M059J (cell line): Measurements from ENCODE around the gene GNL2. TPM values are rescaled to one million over a fixed set of nuclear protein-coding genes. Genes with fewer than 3 reads are reported as not detected.

Source experiments
- total RNA-seq: library from RNA; depleted of rRNA; stranded (reverse); fragments of >200 nt; shearing (Covaris generic); gene quantifications from 2 replicates; pipeline ENCODE4 v1.2.3, GENCODE V29; 2014; rRNA removed

Gene GNL2
- total RNA-seq, 1 experiment from 2014 or later, result 79.0 TPM

Other genes starting within 250 kb of the GNL2 start
- gene ZC3H12A, start 121.4 kb downstream of the GNL2 start, total RNA-seq, result 4.5 and 8.6 TPM in 2 replicates
- gene MEAF6, start 81.2 kb downstream of the GNL2 start, total RNA-seq, result 112 and 148 TPM in 2 replicates
- 6.4 and 24.4 TPM in 2 replicates for gene SNIP1, start 41.6 kb downstream of the GNL2 start, total RNA-seq
- gene DNALI1, start 39.0 kb downstream of the GNL2 start, total RNA-seq, result 0.49 and 1.9 TPM in 2 replicates
- gene RSPO1, start 39.0 kb upstream of the GNL2 start, total RNA-seq, result not detected in 2 replicates
- 36.8 and 38.4 TPM in 2 replicates for gene CDCA8, start 96.6 kb upstream of the GNL2 start, total RNA-seq
- gene EPHA10, start 169.2 kb upstream of the GNL2 start, total RNA-seq, result not detected in 2 replicates
- gene MANEAL, start 197.9 kb upstream of the GNL2 start, total RNA-seq, result 6.5 and 7.2 TPM in 2 replicates
- 63.3 and 69.5 TPM in 2 replicates for gene C1orf122, start 211.9 kb upstream of the GNL2 start, total RNA-seq
- 32.8 and 36.3 TPM in 2 replicates for gene YRDC, start 212.3 kb upstream of the GNL2 start, total RNA-seq